Stomach smooth muscle (tissue), 2 donors: ENCODE data around the gene DMBT1.

Experiments
- H3K27ac ChIP-seq: one replicate; pipeline ENCODE4 v1.7.0; 2013; ENCODE audit warnings: mild to moderate bottlenecking, low read length, inconsistent platforms
- H3K27me3 ChIP-seq, 2 donors: one replicate each; pipeline ENCODE4 v1.7.0; 2013; ENCODE audit warnings: low read length in 2 of 2; ENCODE audit not compliant: insufficient read depth in 2 of 2, control insufficient read depth in 1 of 2
- H3K36me3 ChIP-seq, 2 donors: one replicate each; pipeline ENCODE4 v1.7.0; 2013; ENCODE audit warnings: low read length in 2 of 2; ENCODE audit not compliant: control insufficient read depth in 2 of 2, insufficient read depth in 2 of 2
- H3K4me1 ChIP-seq: one replicate; pipeline ENCODE4 v1.7.0; 2013; ENCODE audit warnings: low read length; ENCODE audit not compliant: control insufficient read depth, insufficient read depth
- H3K4me3 ChIP-seq, 2 donors: one replicate each; pipeline ENCODE4 v1.7.0; 2013; ENCODE audit warnings: low read length in 2 of 2
- H3K9ac ChIP-seq, 2 donors: one replicate each; pipeline ENCODE4 v1.7.0; 2013; ENCODE audit warnings: low read length in 2 of 2, mild to moderate bottlenecking in 1 of 2
- H3K9me3 ChIP-seq, 2 donors: one replicate each; pipeline ENCODE4 v1.7.0; 2013; ENCODE audit warnings: low read length in 2 of 2; ENCODE audit not compliant: control insufficient read depth in 2 of 2
- donor health status: healthy.
- donor health status: Pancreatic carcinoma.

The DMBT1 gene

GRCh38 chr10:122561212-122561611, 658 bp downstream of the DMBT1 start:
- no peaks in the 10 kb centered on the region for H3K9me3 ChIP-seq
- no peaks in the 10 kb centered on the region for H3K36me3 ChIP-seq
- H3K4me1 ChIP-seq = peaks cover 3% of the 10 kb centered on the region
- H3K4me3 ChIP-seq = no peak overlapping the region
- peaks cover 2 to 9% of the 10 kb centered on the region in 2 donors for H3K27me3 ChIP-seq
- no peak overlapping the region for H3K9ac ChIP-seq
- no peak overlapping the region for H3K27ac ChIP-seq

- peaks cover 2 to 9% of the 10 kb centered on the region in 2 donors for H3K27me3 ChIP-seq
- H3K4me1 ChIP-seq = peaks cover 3% of the 10 kb centered on the region
- no peak overlapping the region for H3K27ac ChIP-seq
- H3K9me3 ChIP-seq = no peaks in the 10 kb centered on the region
- H3K36me3 ChIP-seq = no peaks in the 10 kb centered on the region
- no peak overlapping the region for H3K4me3 ChIP-seq
- no peak overlapping the region for H3K9ac ChIP-seq
Observed at GRCh38 chr10:122561792-122562191, 1.2 kb downstream of the DMBT1 start.

GRCh38 chr10:122564980-122565379, 4.4 kb downstream of the DMBT1 start:
- H3K27ac ChIP-seq = no peak overlapping the region
- peaks cover 0 to 9% of the 10 kb centered on the region in 2 donors for H3K27me3 ChIP-seq
- H3K4me3 ChIP-seq = no peak overlapping the region
- H3K9ac ChIP-seq = no peak overlapping the region
- H3K4me1 ChIP-seq = peaks cover 3% of the 10 kb centered on the region
- no peaks in the 10 kb centered on the region for H3K9me3 ChIP-seq
- H3K36me3 ChIP-seq = no peaks in the 10 kb centered on the region

GRCh38 chr10:122565766-122566206, 5.2 kb downstream of the DMBT1 start:
- H3K27me3 ChIP-seq = peaks cover 0 to 9% of the 10 kb centered on the region in 2 donors
- no peaks in the 10 kb centered on the region for H3K9me3 ChIP-seq
- no peaks in the 10 kb centered on the region for H3K36me3 ChIP-seq
- peak overlapping the region; percentile 51 to 64 for H3K9ac ChIP-seq
- H3K4me1 ChIP-seq = peaks cover 3% of the 10 kb centered on the region
- no peak overlapping the region for H3K27ac ChIP-seq
- H3K4me3 ChIP-seq = peak overlapping the region; percentile 70 to 75

- Histone ChIP-seq H3K36me3 (no peaks in the 10 kb centered on the region), H3K27me3 (peaks cover 0 to 9% of the 10 kb centered on the region in 2 donors), H3K4me1 (peaks cover 3% of the 10 kb centered on the region), H3K9me3 (no peaks in the 10 kb centered on the region), H3K27ac (no peak overlapping the region), H3K4me3 (no peak overlapping the region), H3K9ac (no peak overlapping the region)
Observed at GRCh38 chr10:122566632-122567031, 6.1 kb downstream of the DMBT1 start.

DNA sequence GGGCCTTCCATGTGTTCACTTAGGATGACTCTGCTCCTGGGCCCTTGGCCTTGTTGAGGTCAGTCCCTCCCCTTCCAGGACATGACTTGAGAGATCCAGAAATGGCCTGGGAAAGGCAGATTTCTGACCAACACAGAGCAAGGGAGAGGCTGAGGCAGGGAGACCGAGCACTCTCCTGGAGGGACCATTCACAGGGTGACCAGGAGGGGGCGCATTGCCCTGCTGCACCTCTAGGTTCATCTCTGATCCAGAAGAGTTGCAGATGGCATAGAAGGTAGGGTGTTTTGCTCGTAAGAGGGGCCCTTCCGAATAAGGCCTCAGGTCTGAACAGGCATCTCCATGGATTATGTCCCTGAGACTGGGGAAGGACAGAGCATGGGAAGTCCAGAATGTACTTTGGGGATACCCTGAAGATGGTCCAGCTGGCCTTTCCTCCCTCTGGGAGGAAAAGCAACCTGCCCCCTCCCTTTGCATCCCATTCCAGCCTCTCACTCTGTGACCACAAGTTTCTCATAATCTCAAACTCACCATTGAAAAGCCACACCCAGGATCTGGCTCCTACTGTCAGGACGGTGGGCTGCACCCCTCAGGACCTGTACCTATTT, 6.6 kb downstream of the DMBT1 start:
- peaks cover 3% of the 10 kb centered on the region for H3K4me1 ChIP-seq

DNA sequence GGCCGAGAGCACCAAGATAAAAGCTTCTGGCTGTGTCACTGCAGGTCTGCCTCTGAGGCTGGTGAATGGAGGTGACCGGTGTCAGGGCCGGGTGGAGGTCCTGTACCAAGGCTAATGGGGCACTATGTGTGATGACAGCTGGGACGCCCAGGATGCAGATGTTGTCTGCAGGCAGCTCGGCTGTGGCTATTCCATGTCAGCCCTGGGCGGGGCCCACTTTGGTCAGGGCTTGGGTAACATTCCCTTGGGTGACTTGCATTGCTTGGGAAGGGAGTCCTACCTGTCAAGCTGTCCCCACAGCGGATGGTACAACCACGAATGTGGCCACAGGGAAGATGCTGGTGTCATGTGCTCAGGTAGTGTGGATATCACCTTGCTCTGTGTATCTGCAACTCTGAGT, 8.0 kb downstream of the DMBT1 start:
- H3K4me3 ChIP-seq = no peak overlapping the region
- peaks cover 3% of the 10 kb centered on the region for H3K4me1 ChIP-seq
- no peak overlapping the region for H3K27ac ChIP-seq
- H3K36me3 ChIP-seq = no peaks in the 10 kb centered on the region
- H3K9me3 ChIP-seq = no peaks in the 10 kb centered on the region
- no peak overlapping the region for H3K9ac ChIP-seq
- no peaks in the 10 kb centered on the region for H3K27me3 ChIP-seq

More for the DNA sequence above, 6.6 kb downstream of the DMBT1 start:
- Histone ChIP-seq H3K27ac (no peak overlapping the region), H3K36me3 (no peaks in the 10 kb centered on the region), H3K9me3 (no peaks in the 10 kb centered on the region), H3K4me3 (no peak overlapping the region), H3K9ac (no peak overlapping the region), H3K27me3 (peaks cover 0 to 6% of the 10 kb centered on the region in 2 donors)

- no peaks in the 10 kb centered on the region for H3K36me3 ChIP-seq
- no peak overlapping the region for H3K4me3 ChIP-seq
- no peaks in the 10 kb centered on the region for H3K27me3 ChIP-seq
- H3K27ac ChIP-seq = no peak overlapping the region
- H3K9ac ChIP-seq = no peak overlapping the region
- peaks cover 1 to 7% of the 10 kb centered on the region in 2 donors for H3K9me3 ChIP-seq
- H3K4me1 ChIP-seq = peaks cover 1% of the 10 kb centered on the region
Observed at GRCh38 chr10:122570920-122571319, 10.4 kb downstream of the DMBT1 start.

DNA sequence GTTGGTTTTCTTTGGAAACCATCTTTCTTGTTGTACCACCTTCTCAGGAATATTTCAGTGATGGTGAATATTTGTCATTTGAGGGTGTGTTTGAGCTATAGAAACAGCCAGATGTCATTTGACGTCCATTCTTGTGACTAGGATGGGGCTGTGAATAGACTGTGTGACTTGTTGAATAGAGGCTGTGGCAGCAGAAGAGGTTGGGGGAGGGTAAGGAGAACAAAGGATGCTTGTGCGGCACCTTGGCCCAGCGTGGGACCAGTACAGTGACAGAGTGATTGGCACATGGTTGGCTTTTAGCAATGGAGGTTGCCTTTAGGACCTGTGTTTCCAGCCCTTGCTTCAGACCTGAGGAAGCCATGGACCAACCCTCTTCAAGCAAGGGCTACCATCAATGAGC, 11.3 kb downstream of the DMBT1 start:
- Histone ChIP-seq H3K9ac (no peak overlapping the region), H3K27me3 (no peaks in the 10 kb centered on the region), H3K27ac (no peak overlapping the region), H3K9me3 (peaks cover 4 to 7% of the 10 kb centered on the region in 2 donors), H3K4me1 (no peaks in the 10 kb centered on the region), H3K4me3 (no peak overlapping the region), H3K36me3 (no peaks in the 10 kb centered on the region)

DNA sequence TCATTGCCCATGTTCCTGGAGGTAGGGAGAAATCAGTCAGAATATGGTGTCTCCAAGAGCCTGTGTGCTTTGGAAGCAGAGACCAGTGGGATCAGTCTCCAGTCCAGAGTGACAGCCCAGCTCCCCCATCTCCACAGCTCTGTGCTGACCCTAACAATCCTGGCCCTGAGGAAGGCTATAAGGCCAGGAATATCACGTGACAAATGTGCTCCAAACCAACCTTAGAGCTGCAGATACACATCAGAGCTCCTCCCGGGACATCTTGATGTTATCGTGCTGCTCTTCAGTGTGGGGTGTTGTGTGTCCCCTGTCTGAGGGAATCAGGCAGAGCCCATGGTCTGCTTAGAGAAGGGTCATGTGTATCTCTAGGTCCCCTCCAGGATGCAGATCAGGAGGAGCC, 15.2 kb downstream of the DMBT1 start:
- peaks cover 4 to 7% of the 10 kb centered on the region in 2 donors for H3K9me3 ChIP-seq
- H3K4me1 ChIP-seq = no peaks in the 10 kb centered on the region
- H3K27me3 ChIP-seq = peaks cover 0 to 2% of the 10 kb centered on the region in 2 donors
- no peaks in the 10 kb centered on the region for H3K36me3 ChIP-seq
- H3K9ac ChIP-seq = no peak overlapping the region
- no peak overlapping the region for H3K4me3 ChIP-seq
- H3K27ac ChIP-seq = no peak overlapping the region

- Histone ChIP-seq H3K9ac (no peak overlapping the region), H3K36me3 (no peaks in the 10 kb centered on the region), H3K9me3 (peaks cover 4 to 7% of the 10 kb centered on the region in 2 donors), H3K4me1 (no peaks in the 10 kb centered on the region), H3K27me3 (peaks cover 0 to 2% of the 10 kb centered on the region in 2 donors), H3K4me3 (no peak overlapping the region), H3K27ac (no peak overlapping the region)
Observed at GRCh38 chr10:122576291-122576690, 15.7 kb downstream of the DMBT1 start.
